ENCODE data around the gene JAZF1. TPM values are rescaled to one million over a fixed set of nuclear protein-coding genes. Genes with fewer than 3 reads are reported as not detected.

The JAZF1 gene
- polyA plus RNA-seq, 1 experiment = 18.0 TPM

GRCh38 chr7:28064437-28064836 is 116.2 kb downstream of the JAZF1 start:
- TF ChIP-seq CTCF (IDR thresholded peaks at IDR 0.05; ENCODE audit: low read depth, low read length) = no peak
- POLR2A ChIA-PET = no interaction called here

GRCh38 chr7:28062197-28062991 is 118.2 kb downstream of the JAZF1 start:
- Histone ChIP-seq H3K9me3 (ENCODE audit: control insufficient read depth, insufficient read depth, low read length) (no peaks in the 10 kb centered on the region), H3K4me3 (ENCODE audit: low read depth, low read length) (no peak overlapping the region), H3K27ac (ENCODE audit: low read depth, low read length) (peak overlapping the region; percentile 69), H3K27me3 (ENCODE audit: control insufficient read depth, insufficient read depth, low read length) (no peaks in the 10 kb centered on the region)
- TF ChIP-seq CTCF (IDR thresholded peaks at IDR 0.05; ENCODE audit: low read depth, low read length) = peak; percentile 63
- ChIA-PET POLR2A (interaction anchor here (0.8 kb wide), 1 partner anchor 25 kb away, joined by 4 read pairs; no protein-coding TSS in a partner anchor), CTCF (interaction anchor here (0.6 to 3.5 kb wide), 39 partner anchors 9 to 866 kb away, joined by 3 to 51 read pairs (median 5); no protein-coding TSS in a partner anchor)
- DNase-seq (ENCODE audit: low read depth, low spot score) = no peak

More at GRCh38 chr7:28064437-28064836, 116.2 kb downstream of the JAZF1 start:
- Histone ChIP-seq H3K4me3 (ENCODE audit: low read depth, low read length) (no peak overlapping the region), H3K27me3 (ENCODE audit: control insufficient read depth, insufficient read depth, low read length) (no peaks in the 10 kb centered on the region), H3K9me3 (ENCODE audit: control insufficient read depth, insufficient read depth, low read length) (no peaks in the 10 kb centered on the region), H3K27ac (ENCODE audit: low read depth, low read length) (no peak overlapping the region)
- no peak for DNase-seq (ENCODE audit: low read depth, low spot score)
- CTCF ChIA-PET = interaction anchor here (0.6 to 1.9 kb wide), 4 partner anchors 14 to 33 kb away, joined by 3 to 5 read pairs (median 3); no protein-coding TSS in a partner anchor

- POLR2A ChIA-PET = interaction anchor here (0.8 kb wide), 1 partner anchor 24 kb away, joined by 4 read pairs; no protein-coding TSS in a partner anchor
Observed at GRCh38 chr7:28061824-28062196, 118.8 kb downstream of the JAZF1 start.

GRCh38 chr7:28060371-28060950 is 120.1 kb downstream of the JAZF1 start:
- no peaks in the 10 kb centered on the region for H3K9me3 ChIP-seq (ENCODE audit: control insufficient read depth, insufficient read depth, low read length)
- no peak overlapping the region for H3K4me3 ChIP-seq (ENCODE audit: low read depth, low read length)
- H3K27me3 ChIP-seq (ENCODE audit: control insufficient read depth, insufficient read depth, low read length) = no peaks in the 10 kb centered on the region
- no peak overlapping the region for H3K27ac ChIP-seq (ENCODE audit: low read depth, low read length)
- ChIA-PET POLR2A (no interaction called here), CTCF (interaction anchor here (0.5 to 3.5 kb wide), 11 partner anchors 11 to 882 kb away, joined by 3 to 51 read pairs (median 7); no protein-coding TSS in a partner anchor)
- DNase-seq (ENCODE audit: low read depth, low spot score) = no peak
- TF ChIP-seq CTCF (IDR thresholded peaks at IDR 0.05; ENCODE audit: low read depth, low read length) = no peak

More at GRCh38 chr7:28061824-28062196, 118.8 kb downstream of the JAZF1 start:
- peak overlapping the region; percentile 69 for H3K27ac ChIP-seq (ENCODE audit: low read depth, low read length)
- CTCF ChIA-PET = interaction anchor here (0.5 to 3.5 kb wide), 36 partner anchors 9 to 866 kb away, joined by 3 to 51 read pairs (median 5); no protein-coding TSS in a partner anchor
- H3K27me3 ChIP-seq (ENCODE audit: control insufficient read depth, insufficient read depth, low read length) = no peaks in the 10 kb centered on the region
- no peak for TF ChIP-seq CTCF (IDR thresholded peaks at IDR 0.05; ENCODE audit: low read depth, low read length)
- H3K4me3 ChIP-seq (ENCODE audit: low read depth, low read length) = no peak overlapping the region
- DNase-seq (ENCODE audit: low read depth, low spot score) = no peak
- no peaks in the 10 kb centered on the region for H3K9me3 ChIP-seq (ENCODE audit: control insufficient read depth, insufficient read depth, low read length)

- no peaks in the 10 kb centered on the region for H3K9me3 ChIP-seq (ENCODE audit: control insufficient read depth, insufficient read depth, low read length)
- no peak for DNase-seq (ENCODE audit: low read depth, low spot score)
- POLR2A ChIA-PET = no interaction called here
- H3K27ac ChIP-seq (ENCODE audit: low read depth, low read length) = no peak overlapping the region
- no peaks in the 10 kb centered on the region for H3K27me3 ChIP-seq (ENCODE audit: control insufficient read depth, insufficient read depth, low read length)
- TF ChIP-seq CTCF (IDR thresholded peaks at IDR 0.05; ENCODE audit: low read depth, low read length) = no peak
- CTCF ChIA-PET = interaction anchor here (2.2 kb wide), 1 partner anchor 23 kb away, joined by 11 read pairs; no protein-coding TSS in a partner anchor
- no peak overlapping the region for H3K4me3 ChIP-seq (ENCODE audit: low read depth, low read length)
Observed at GRCh38 chr7:28055161-28055544, 125.4 kb downstream of the JAZF1 start.

All from AG04450 (cell line).